SH-SY5Y (cell line): ENCODE measurements around the gene ECHS1.

Experiments used
- GATA2 ChIP-seq: IDR thresholded peaks from 2 replicates; pipeline ENCODE4 v1.6.1; 2011; ENCODE audit warnings: mild to moderate bottlenecking, low read depth, low read length
- GATA3 ChIP-seq: IDR thresholded peaks from 2 replicates; pipeline ENCODE4 v1.6.1; 2011; ENCODE audit warnings: low read depth, mild to moderate bottlenecking, low read length, moderate library complexity

Gene ECHS1

DNA sequence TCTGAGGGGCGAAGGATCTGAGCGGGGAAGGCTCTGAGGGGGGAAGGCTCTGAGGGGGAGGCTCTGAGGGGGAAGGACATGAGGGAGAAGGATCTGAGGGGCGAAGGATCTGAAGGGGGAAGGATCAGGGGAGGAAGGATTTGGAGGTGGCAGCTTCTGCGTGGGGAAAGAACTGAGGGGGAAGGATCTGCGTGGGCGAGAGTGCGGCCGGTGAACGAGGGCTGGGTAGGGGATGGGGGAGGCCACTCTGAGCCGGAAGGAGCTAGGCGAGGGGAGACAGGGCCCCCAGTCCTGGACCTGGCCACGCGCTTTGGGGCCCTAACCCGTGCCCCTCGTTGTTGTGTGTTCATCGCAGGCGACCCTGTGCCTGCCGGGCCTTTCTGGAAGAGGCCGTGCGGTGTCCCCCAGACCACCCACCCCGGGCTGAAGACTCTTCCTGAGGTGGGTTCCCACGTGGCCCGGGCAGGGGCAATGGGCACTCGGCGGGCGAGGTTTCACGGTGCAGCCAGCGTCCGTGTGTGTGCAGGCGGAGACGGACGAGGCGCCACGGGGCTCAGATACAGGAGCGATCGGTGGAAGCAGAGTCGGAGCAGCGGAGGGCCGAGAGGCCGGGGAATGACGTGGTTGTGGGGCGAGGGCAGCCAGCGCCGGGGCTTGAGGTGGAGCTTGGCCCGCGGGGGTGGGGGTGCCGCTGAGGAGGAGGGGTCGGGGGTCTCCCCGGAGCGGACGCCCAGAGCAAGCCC, 38.5 kb downstream of the ECHS1 start:
- TF ChIP-seq GATA2, result no peak
- TF ChIP-seq GATA3, result no peak

DNA sequence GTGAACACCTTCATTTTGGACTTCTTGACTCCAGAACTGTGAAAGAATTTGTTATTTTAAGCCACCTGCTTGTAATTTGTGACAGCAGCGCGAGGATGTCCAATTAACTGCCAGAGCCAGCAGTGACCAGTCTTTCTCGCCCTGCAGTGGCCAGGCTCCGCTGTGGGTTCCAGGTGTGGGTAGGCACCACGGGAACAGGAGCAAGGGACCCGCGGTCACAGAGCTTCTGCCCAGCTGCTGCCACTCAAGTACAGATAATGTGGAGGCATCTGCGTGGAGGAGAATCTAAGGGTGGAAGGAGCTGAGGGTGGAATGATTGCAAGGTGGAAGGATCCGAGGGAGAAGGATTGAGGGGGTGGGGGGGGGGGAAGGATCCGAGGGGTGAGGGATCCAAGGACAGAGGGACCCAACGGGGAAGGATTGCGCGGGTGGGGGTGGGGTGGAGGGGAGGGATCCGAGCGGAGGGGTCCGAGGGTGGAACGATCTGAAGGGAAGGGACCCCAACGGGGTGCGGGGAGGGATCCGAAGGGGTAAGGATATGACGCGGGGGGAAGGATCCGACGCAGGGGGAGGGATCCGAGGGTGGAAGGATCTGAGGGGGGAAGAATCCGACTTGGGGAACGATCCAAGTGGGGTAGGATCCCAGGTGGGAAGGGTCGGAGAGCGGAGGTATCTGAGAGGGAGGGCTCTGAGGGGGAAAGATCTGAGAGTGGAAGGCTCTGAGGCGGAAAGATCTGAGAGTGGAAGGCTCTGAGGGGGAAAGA, 40.0 kb downstream of the ECHS1 start:
- no peak for TF ChIP-seq GATA2
- no peak for TF ChIP-seq GATA3

DNA sequence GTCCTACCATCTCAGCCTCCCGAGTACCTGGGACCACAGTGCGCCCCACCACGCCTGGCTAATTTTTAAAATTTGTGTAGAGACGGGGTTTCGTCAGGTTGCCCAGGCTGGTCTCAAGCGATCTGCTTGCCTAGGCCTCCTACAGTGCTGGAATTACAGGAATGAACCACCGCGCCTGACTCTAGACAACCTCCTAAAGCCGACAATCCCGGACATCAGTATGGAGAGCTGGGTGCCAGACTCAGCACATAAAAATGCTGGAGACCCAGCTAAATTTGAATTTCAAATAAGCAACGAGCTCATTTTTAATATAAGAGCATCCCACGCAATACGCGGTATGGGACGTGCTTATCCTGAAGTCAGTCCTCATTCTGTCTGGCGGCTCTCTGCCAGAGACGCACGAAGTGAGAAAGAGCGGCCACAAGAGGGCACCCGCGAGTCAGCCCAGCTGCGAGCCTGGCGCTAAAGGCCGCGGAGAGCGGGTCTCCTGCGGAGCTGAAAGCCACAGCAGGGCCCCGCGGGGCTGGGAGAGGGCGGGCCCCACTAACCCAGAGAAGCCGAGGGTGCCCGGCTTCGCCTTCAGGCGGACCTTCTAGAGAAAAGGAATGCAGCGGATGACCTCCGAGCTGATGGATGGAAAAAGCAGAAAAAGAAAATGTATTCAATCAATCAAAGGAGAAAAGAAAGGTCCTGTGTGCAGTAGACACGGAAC, 43.5 kb downstream of the ECHS1 start:
- TF ChIP-seq GATA3 (no peak), GATA2 (no peak)

DNA sequence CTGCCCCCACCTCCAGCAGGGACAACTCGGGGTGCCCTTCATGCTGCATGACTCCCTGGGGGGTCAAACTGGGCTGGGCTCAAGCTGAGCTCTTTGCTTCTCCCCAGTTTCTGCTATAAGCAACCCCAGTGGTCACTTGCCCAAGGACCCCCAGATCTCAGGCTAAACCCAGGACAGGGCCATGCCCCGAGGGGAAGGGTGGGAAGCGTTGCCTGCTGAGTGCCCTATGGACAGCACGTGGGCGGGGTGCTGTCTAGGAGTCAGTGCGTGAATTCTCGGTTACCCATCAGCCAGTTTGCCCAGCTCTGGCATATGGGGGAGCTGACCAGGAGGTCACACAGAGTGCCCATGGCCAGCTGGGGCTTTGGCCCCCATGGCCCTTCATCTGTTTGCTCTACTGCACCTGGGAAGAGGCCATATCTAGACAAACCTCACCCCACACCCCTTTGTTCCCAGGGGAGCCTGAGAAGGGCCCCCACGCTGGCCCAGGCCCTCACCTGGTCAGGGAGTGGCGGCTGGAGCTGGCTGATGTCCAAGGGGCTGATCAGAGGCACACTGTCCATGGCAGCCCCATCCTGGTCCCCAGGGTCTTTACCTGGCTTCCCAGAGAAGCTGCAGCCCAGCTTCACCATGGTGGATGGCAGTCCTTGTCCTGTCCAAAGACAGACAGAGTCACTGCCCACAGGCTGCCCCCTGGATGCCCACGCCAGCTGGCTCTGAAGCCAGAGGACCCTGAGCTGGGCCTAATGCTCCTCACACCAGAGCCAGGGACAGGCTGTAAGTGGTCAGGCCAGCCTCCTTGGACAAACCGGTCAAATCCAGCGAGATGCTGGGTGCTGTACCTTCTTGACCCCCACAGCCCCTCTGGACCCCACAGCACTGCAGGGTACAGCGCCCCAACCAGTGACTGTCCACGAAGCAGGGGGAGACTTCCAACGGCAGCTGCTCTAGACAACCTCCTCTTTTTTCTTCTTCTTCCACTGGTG, 44.5 kb downstream of the ECHS1 start:
- TF ChIP-seq GATA2, result no peak
- TF ChIP-seq GATA3, result no peak

DNA sequence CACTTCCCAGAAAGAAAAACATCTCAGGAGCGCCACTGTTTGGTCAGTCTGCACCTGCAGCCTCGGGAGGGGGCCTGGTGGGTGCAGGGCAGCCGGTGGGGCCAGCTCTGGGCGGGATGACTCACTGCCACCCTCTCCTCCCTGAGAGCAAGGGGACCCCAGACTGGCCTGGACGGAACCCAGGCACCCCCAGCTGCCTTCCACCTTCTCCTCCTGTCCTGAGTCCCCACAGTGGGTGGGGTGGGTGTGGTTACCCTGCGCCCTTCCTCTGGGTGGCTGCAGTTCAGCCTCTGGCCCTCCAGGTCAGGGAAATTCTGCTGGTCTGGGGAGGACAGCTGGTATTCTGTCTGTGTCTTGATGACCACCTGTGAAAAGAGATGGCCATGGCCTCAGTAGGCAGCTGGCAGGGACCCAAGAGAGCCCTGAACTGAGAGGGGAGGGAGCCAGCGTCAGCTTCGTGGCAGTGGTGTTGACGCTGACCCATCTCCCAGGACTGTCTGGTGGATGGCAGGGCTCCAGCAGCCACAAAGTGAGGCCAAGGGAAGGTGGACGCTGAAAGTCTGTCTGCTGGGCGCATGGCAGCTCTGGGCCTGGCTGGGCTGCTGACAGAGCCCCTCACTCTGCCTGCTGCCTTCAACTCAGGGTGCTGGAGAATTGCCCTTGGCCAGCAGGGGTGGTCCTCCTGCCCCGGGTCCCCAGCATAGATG, 45.4 kb downstream of the ECHS1 start:
- TF ChIP-seq GATA3 (no peak), GATA2 (no peak)

DNA sequence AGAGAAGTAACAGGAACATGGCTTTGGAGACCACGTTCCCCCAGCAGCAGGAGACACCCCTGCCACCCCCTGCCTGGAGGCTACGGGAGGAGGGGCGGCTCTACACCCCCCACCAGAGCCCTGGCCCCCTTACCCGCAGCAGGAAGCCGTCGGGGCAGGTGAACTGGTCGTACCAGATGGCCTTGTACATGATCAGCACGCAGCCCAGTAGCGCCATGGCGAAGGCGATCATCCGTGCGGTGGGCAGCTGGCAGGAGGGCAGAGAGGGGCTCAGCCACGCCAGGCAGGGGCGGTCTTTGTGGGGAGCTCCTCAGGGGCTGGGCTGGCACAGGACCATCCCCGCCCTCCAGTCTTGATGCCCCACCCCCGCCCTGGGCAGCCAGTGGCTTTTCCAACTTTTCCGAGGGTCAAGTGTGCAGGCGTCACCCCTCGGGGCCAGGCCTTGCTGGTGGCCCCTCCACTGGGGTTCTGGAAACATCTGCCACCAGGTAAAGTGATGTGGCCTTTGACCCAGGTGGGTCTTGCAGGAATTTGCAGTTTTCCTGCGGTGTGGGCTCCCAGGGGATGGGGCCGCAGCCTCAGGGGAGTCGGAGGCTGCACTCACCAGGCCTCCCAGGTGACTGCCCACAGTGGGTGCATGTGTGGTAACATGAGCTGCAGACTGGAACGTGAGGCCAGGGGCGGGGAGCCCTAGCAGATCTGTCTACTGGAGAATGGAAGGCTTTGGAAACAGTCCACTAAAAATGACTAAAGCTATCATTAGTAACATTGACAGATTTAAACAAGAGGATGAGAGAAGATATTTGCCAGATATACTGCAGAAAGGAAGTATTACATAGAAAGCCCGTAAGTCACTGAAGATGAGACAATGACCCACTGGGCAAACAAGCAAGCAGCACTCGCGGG, 46.2 kb downstream of the ECHS1 start:
- no peak for TF ChIP-seq GATA3
- no peak for TF ChIP-seq GATA2

DNA sequence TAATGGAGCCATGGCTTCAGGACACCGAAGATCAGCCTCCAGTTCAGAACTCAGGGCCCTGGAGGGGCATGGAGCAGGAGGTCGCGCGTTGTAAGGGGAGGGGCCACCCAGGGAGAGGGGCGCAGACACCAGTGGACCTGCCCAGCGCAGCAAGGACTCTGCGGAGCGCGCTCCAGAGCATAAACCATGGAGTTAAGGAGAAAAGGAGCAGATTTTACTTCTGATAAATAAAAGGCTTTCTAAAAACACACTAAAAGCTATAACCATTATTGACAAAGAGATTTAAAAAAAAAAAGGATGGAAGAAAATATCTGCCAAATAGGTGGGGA, 47.0 kb downstream of the ECHS1 start:
- no peak for TF ChIP-seq GATA2
- no peak for TF ChIP-seq GATA3

DNA sequence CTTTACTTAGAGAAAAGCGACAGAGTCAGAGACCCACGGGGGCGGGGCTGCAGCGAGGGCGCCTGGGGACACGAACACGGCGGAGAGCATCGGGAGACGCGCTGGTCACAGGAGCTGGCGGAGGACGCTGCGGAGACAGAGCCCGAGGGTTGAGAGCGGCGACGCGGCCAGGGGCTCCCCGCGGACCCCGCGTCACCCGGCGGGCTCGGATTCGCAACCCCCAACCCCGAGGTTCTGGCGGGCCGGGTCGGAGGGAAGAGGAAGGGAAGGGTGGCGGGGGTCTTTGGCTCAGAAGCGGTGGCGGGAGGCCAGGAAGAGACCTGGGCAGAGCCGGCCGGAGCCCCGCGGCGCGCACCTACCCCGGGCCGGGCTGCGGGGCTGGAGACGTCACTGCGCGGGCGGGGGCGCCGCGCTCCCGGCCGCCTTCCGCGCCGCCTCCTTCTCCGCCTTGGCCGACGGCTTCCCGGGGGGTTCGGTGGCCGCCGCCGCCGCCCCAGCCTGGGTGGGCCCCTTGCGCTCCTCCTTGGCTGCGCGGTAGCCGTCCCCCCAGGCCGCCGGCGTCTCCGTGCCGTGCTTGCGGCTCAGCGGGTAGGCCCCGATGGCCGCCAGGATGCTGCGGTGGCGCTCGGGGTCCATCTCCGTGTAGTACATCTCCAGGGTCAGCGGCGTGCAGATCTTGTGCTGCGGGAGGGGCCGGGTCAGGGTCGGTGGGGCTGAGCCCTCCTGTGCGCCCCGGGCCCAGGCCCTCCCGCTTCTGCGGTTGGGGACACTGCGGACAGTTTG, 47.5 kb downstream of the ECHS1 start:
- TF ChIP-seq GATA3, result no peak
- no peak for TF ChIP-seq GATA2

DNA sequence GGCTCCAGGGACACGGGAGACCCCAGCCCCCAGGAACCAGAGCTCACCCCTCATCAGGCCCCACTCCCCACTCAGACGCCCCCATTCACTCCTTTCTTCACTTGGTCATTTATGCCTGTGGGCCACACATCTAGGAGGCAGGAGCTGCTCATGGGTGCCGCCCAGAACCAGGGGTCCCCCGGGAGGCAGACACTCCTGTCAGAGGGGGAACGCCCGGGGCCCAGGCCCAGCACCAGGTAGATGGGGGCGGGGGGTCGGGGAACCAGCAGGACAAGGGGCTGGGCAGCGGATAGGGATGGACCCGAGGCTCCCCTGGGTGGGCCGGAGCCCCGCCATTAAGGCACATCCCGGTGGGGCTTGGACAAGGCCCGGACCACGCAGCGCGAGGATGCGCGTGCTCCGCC, 48.3 kb downstream of the ECHS1 start:
- TF ChIP-seq GATA3 (no peak), GATA2 (no peak)

DNA sequence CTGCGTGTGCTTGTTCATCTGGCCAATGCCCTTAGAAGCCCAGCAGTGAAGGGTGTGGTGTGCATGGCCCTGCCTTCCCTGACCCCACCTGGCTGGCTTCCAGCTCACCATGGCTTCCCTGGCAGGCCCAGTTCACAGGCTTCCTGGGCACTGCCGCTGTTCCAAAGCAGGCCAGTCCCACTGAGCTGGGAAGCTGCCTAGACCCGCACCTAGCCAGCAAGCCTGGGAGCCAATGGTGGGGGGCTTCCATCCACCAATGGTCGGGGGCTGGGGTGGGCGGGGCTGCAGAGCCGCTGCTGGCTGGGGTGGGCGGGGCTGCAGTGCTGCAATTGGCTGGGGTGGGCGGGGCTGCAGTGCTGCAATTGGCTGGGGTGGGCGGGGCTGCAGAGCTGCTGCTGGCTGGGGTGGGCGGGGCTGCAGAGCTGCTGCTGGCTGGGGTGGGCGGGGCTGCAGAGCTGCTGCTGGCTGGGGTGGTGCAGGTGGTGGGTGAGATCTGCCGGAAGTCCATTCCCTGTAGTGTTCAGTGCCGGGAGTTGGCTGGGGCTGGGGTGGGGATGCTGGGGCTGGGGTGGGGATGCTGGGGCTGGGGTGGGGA, 48.9 kb downstream of the ECHS1 start:
- TF ChIP-seq GATA2 (no peak), GATA3 (no peak)

DNA sequence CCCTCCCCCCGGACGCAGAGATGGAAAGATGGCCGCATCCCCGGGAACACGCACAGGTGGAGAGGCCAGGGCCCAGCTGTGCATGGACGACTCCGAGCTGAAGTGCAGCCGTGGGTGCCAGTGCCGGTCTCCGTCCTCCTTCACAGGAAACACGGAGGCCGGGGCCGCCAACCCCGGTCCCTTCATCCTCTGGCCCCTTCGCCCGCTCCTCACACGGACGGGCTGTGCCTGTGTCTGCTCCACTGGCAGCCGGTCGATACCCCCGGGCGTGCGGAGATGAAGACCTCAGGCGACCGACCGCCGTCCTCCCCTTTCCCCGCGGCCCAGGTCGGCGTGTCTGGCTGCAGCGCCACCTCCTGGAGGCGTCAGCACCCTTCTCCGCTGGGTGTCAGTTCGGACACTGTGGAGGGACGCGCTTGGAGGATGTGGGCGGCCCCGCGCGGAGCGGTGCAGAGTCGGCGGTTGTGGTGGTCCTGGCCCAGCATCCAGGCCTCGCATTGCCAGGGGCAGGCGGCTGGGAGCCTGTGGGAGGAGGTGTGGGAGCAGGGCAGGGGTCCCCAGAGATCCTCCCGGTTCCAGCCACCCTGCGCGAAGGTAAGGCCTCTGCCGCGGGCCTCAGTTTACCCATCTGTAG, 54.5 kb downstream of the ECHS1 start:
- TF ChIP-seq GATA2 (no peak), GATA3 (no peak)
